Panc1 (cell line): ENCODE results near the gene GPR157.

Experiments
- CTCF ChIP-seq: fragments of 450-650 bp; IDR thresholded peaks from 2 replicates; pipeline ENCODE4 v1.5.1; 2017; ENCODE audit warnings: mild to moderate bottlenecking
- POLR2AphosphoS5 ChIP-seq: IDR thresholded peaks from 2 replicates; pipeline ENCODE4 v1.6.1; 2012; ENCODE audit warnings: mild to moderate bottlenecking, low read depth, low read length, moderate library complexity
- REST ChIP-seq, 2 experiments: IDR thresholded peaks; 2 replicates each; pipeline ENCODE4 v1.6.1; 2011 to 2012; ENCODE audit warnings: low read depth in 2 of 2, control low read depth in 1 of 2, low read length in 1 of 2, mild to moderate bottlenecking in 1 of 2, moderate library complexity in 1 of 2; ENCODE audit not compliant: insufficient read depth in 1 of 2

GRCh38 chr1:9081473-9081872 lies 47.4 kb downstream of the GPR157 start:
- TF ChIP-seq CTCF (no peak), REST (IDR thresholded peaks at IDR 0.05; ENCODE audit: insufficient read depth in 1 of 2, low read depth in 2 of 2, low read length in 1 of 2) (no peak), POLR2AphosphoS5 (no peak)
